Tibial nerve (tissue), 4 donors: ENCODE results near the gene EFHC2. TPM values are rescaled to one million over a fixed set of nuclear protein-coding genes. Genes with fewer than 3 reads are reported as not detected.

Experiments
- DNase-seq, 2 donors: peaks; one replicate each; pipeline ENCODE4 v3.0.0-alpha.2; 2019; ENCODE audit warnings: low spot score in 2 of 2
- H3K27ac ChIP-seq, 4 donors: fragments of 200-600 bp; sonication (generic) in 3 of 4; one replicate each; pipeline ENCODE4 v1.5.1; 2017 to 2019; ENCODE audit warnings: mild to moderate bottlenecking in 1 of 4
- H3K27me3 ChIP-seq, 2 donors: fragments of 200-600 bp; sonication (generic) in 1 of 2; one replicate each; pipeline versions ENCODE4 v1.5.1 to v1.6.0; 2017 to 2019
- H3K36me3 ChIP-seq, 3 donors: fragments of 200-600 bp; sonication (generic); one replicate each; pipeline ENCODE4 v1.5.1; 2018 to 2019
- H3K4me1 ChIP-seq, 4 donors: fragments of 200-600 bp; sonication (generic) in 3 of 4; one replicate each; pipeline ENCODE4 v1.5.1; 2017 to 2019
- H3K4me3 ChIP-seq, 4 donors: fragments of 200-600 bp; sonication (generic) in 3 of 4; one replicate each; pipeline ENCODE4 v1.5.1; 2017 to 2019; ENCODE audit warnings: mild to moderate bottlenecking in 1 of 4, moderate library complexity in 1 of 4
- H3K9me3 ChIP-seq, 4 donors: fragments of 200-600 bp; sonication (generic) in 3 of 4; one replicate each; pipeline ENCODE4 v1.5.1; 2017 to 2019
- CTCF ChIP-seq, 5 experiments: fragments of 200-600 bp in 3 of 5; fragments of 450-650 bp in 2 of 5; sonication (generic) in 3 of 5; IDR thresholded peaks; one replicate each; pipeline ENCODE4 v1.5.1; 2016 to 2019; ENCODE audit warnings: antibody characterized with exemption in 5 of 5, mild to moderate bottlenecking in 3 of 5, moderate library complexity in 2 of 5
- EP300 ChIP-seq, 2 donors: sonication (generic); formaldehyde crosslinking; IDR thresholded peaks; one replicate each; pipeline ENCODE4 v1.6.1; 2017; ENCODE audit warnings: antibody characterized with exemption in 2 of 2, mild to moderate bottlenecking in 1 of 2
- POLR2A ChIP-seq, 2 donors: fragments of 450-650 bp; IDR thresholded peaks; one replicate each; pipeline ENCODE4 v1.6.1; 2017; ENCODE audit warnings: antibody characterized with exemption in 2 of 2, mild to moderate bottlenecking in 2 of 2, moderate library complexity in 2 of 2
- WGBS, 2 donors: methylation state at CpG; one replicate each; pipeline ENCODE4 v1.1.5; 2018; 5-methylcytosine and 5-hydroxymethylcytosine counted together
- total RNA-seq, 4 donors: library from RNA; depleted of rRNA; stranded (reverse); fragments of >200 nt; gene quantifications; one replicate each; pipeline ENCODE4 v1.1.0, GENCODE V29; 2016

Gene EFHC2
- 1 to 10 TPM; 2.5 to 5.2 (median 4.0) TPM for total RNA-seq

GRCh38 chrX:44343412-44344141 is at the start of gene EFHC2:
EFHC2 (minus strand) TSS chrX:44343672; CDS start chrX:44343588, 84 bp downstream.
- no peak for TF ChIP-seq CTCF (IDR thresholded peaks at IDR 0.05)
- TF ChIP-seq POLR2A (IDR thresholded peaks at IDR 0.05): no peak
- H3K27ac ChIP-seq: peak within 1 kb of the TSS in 3 of 4 donors; percentile 34 to 81 (median 63)

GRCh38 chrX:44392767-44393166 is 49.3 kb upstream of the EFHC2 start:
- DNase-seq: no peak
- 60 to 73% methylated on average over 1 of the region's 1 CpG for WGBS, 2 donors

More at GRCh38 chrX:44343412-44344141, at the start of gene EFHC2:
- peaks cover 0 to 3% (median 0%) of the 10 kb centered on the region in 4 donors for H3K4me1 ChIP-seq
- peak; percentile 9 to 13 for DNase-seq
- no peaks in the 10 kb centered on the region for H3K9me3 ChIP-seq
- H3K4me3 ChIP-seq: peak within 1 kb of the TSS; percentile 17 to 60 (median 42)
- no peaks in the 10 kb centered on the region for H3K36me3 ChIP-seq
- peaks cover 0 to 5% of the 10 kb centered on the region in 2 donors for H3K27me3 ChIP-seq
- 8 to 11% methylated on average over 13 to 24 of the region's 39 CpGs for WGBS, 2 donors

GRCh38 chrX:44384688-44385338 is 41.3 kb upstream of the EFHC2 start:
- Histone ChIP-seq H3K27ac (no peak overlapping the region), H3K9me3 (no peaks in the 10 kb centered on the region), H3K36me3 (no peaks in the 10 kb centered on the region), H3K27me3 (no peaks in the 10 kb centered on the region), H3K4me1 (no peaks in the 10 kb centered on the region), H3K4me3 (no peak overlapping the region)
- no peak for TF ChIP-seq POLR2A (IDR thresholded peaks at IDR 0.05)
- TF ChIP-seq EP300 (IDR thresholded peaks at IDR 0.05): no peak
- 70 to 94% methylated on average over 4 of the region's 4 CpGs for WGBS, 2 donors
- no peak for DNase-seq

More at GRCh38 chrX:44392767-44393166, 49.3 kb upstream of the EFHC2 start:
- Histone ChIP-seq H3K36me3 (no peaks in the 10 kb centered on the region), H3K9me3 (no peaks in the 10 kb centered on the region), H3K27me3 (no peaks in the 10 kb centered on the region), H3K27ac (no peak overlapping the region), H3K4me1 (no peaks in the 10 kb centered on the region), H3K4me3 (no peak overlapping the region)
- TF ChIP-seq POLR2A (IDR thresholded peaks at IDR 0.05) (no peak), CTCF (IDR thresholded peaks at IDR 0.05) (no peak), EP300 (IDR thresholded peaks at IDR 0.05) (no peak)

GRCh38 chrX:44382871-44383270 is 39.4 kb upstream of the EFHC2 start:
- Histone ChIP-seq H3K27me3 (no peaks in the 10 kb centered on the region), H3K4me1 (no peaks in the 10 kb centered on the region), H3K36me3 (no peaks in the 10 kb centered on the region), H3K27ac (no peak overlapping the region), H3K4me3 (no peak overlapping the region), H3K9me3 (no peaks in the 10 kb centered on the region)
- 39 to 92% methylated on average over 1 of the region's 1 CpG for WGBS, 2 donors
- no peak for DNase-seq
- no peak for TF ChIP-seq CTCF (IDR thresholded peaks at IDR 0.05)
- no peak for TF ChIP-seq EP300 (IDR thresholded peaks at IDR 0.05)
- TF ChIP-seq POLR2A (IDR thresholded peaks at IDR 0.05): no peak

- 68 to 71% methylated on average over 5 of the region's 5 CpGs for whole genome bisulfite sequencing, 2 donors
- no peak overlapping the region for H3K27ac ChIP-seq
- no peak for TF ChIP-seq POLR2A (IDR thresholded peaks at IDR 0.05)
- no peak for TF ChIP-seq EP300 (IDR thresholded peaks at IDR 0.05)
- TF ChIP-seq CTCF (IDR thresholded peaks at IDR 0.05): no peak
- no peaks in the 10 kb centered on the region for H3K4me1 ChIP-seq
- no peak overlapping the region for H3K4me3 ChIP-seq
- peaks cover 0 to 3% of the 10 kb centered on the region in 2 donors for H3K27me3 ChIP-seq
- no peaks in the 10 kb centered on the region for H3K9me3 ChIP-seq
- no peaks in the 10 kb centered on the region for H3K36me3 ChIP-seq
- no peak for DNase-seq
Measured at GRCh38 chrX:44352758-44353157, 9.3 kb upstream of the EFHC2 start.
